GM21360 (cell line): ENCODE data around the gene CR2.
"Not testable (repeated sequence)": the region's sequence is repeated elsewhere in the genome, so short reads cannot be mapped to it uniquely, and the experiment has no call there.

Source experiments
- ATAC-seq: cut with Tn5 transposase; IDR thresholded peaks from one replicate; pipeline ENCODE4 v1.9.1; 2021; ENCODE audit warnings: mild to moderate bottlenecking, moderate library complexity; ENCODE audit not compliant: unreplicated experiment

CR2 gene

GRCh38 chr1:207454046-207454964 lies at the start of gene CR2:
Gene CR2 (plus strand): TSS chr1:207454328. CDS start chr1:207454419, 91 bp downstream.
- peak; percentile 72 for ATAC-seq

GRCh38 chr1:207404849-207405525 lies 49.1 kb upstream of the CR2 start:
- peak; percentile 60 for ATAC-seq

- no peak for ATAC-seq
Observed at GRCh38 chr1:207405814-207406213, 48.3 kb upstream of the CR2 start.

GRCh38 chr1:207407655-207408260 lies 46.4 kb upstream of the CR2 start:
- ATAC-seq, result no peak

GRCh38 chr1:207412845-207413244 lies 41.3 kb upstream of the CR2 start:
- no peak for ATAC-seq

- ATAC-seq, result peak; percentile 64
Observed at GRCh38 chr1:207414606-207415108, 39.5 kb upstream of the CR2 start.

- ATAC-seq, result no peak
Observed at GRCh38 chr1:207417076-207417475, 37.1 kb upstream of the CR2 start.

- ATAC-seq, result no peak
Observed at GRCh38 chr1:207418351-207418750, 35.8 kb upstream of the CR2 start.

GRCh38 chr1:207420109-207420508 lies 34.0 kb upstream of the CR2 start:
- no peak for ATAC-seq

- ATAC-seq, result no peak
Observed at GRCh38 chr1:207421078-207421477, 33.0 kb upstream of the CR2 start.

- no peak for ATAC-seq
Observed at GRCh38 chr1:207423560-207424292, 30.4 kb upstream of the CR2 start.

GRCh38 chr1:207424570-207425131 lies 29.5 kb upstream of the CR2 start:
- no peak for ATAC-seq

- no peak for ATAC-seq
Observed at GRCh38 chr1:207427832-207428585, 26.1 kb upstream of the CR2 start.

GRCh38 chr1:207428783-207429182 lies 25.3 kb upstream of the CR2 start:
- ATAC-seq, result no peak

- no peak for ATAC-seq
Observed at GRCh38 chr1:207429963-207430362, 24.2 kb upstream of the CR2 start.

GRCh38 chr1:207430602-207431001 lies 23.5 kb upstream of the CR2 start:
- no peak for ATAC-seq

- ATAC-seq, result no peak
Observed at GRCh38 chr1:207431508-207431907, 22.6 kb upstream of the CR2 start.

GRCh38 chr1:207433435-207433834 lies 20.7 kb upstream of the CR2 start:
- ATAC-seq, result no peak

GRCh38 chr1:207436746-207437145 lies 17.4 kb upstream of the CR2 start:
- ATAC-seq, result not testable (repeated sequence)

- no peak for ATAC-seq
Observed at GRCh38 chr1:207440626-207441025, 13.5 kb upstream of the CR2 start.
